ENCODE results near the gene H2AZ2. TPM values are rescaled to one million over a fixed set of nuclear protein-coding genes. Genes with fewer than 3 reads are reported as not detected.
"Not testable (repeated sequence)": the region's sequence is repeated elsewhere in the genome, so short reads cannot be mapped to it uniquely, and the experiment has no call there.

The H2AZ2 gene
- total and polyA plus RNA-seq, 4 donors: 161 to 264 (median 210) TPM

- WGBS (ENCODE audit: insufficient coverage): 80% methylated on average over 1 of the region's 1 CpG
- no peaks in the 10 kb centered on the region for H3K4me1 ChIP-seq (ENCODE audit: control insufficient read depth, insufficient read depth, low read length)
- no peak for DNase-seq (ENCODE audit: low read depth in 4 of 6, low spot score in 6 of 6)
- no peaks in the 10 kb centered on the region for H3K9me3 ChIP-seq (ENCODE audit: control insufficient read depth, insufficient read depth, low read length)
- no peaks in the 10 kb centered on the region for H3K36me3 ChIP-seq (ENCODE audit: control insufficient read depth, insufficient read depth, low read length)
- H3K27ac ChIP-seq (ENCODE audit: low read depth, low read length): no peak overlapping the region
- H3K4me3 ChIP-seq (ENCODE audit: low read depth, low read length): no peak overlapping the region
- no peaks in the 10 kb centered on the region for H3K27me3 ChIP-seq (ENCODE audit: control insufficient read depth, insufficient read depth, low read length)
These were observed 24.9 kb upstream of the H2AZ2 start for GRCh38 chr7:44872787-44873186.

GRCh38 chr7:44871918-44872317, 24.0 kb upstream of the H2AZ2 start:
- H3K36me3 ChIP-seq (ENCODE audit: control insufficient read depth, insufficient read depth, low read length); H3K9me3 ChIP-seq (ENCODE audit: control insufficient read depth, insufficient read depth, low read length); DNase-seq (ENCODE audit: low read depth in 4 of 6, low spot score in 6 of 6); H3K4me3 ChIP-seq (ENCODE audit: low read depth, low read length); H3K27ac ChIP-seq (ENCODE audit: low read depth, low read length); H3K4me1 ChIP-seq (ENCODE audit: control insufficient read depth, insufficient read depth, low read length); H3K27me3 ChIP-seq (ENCODE audit: control insufficient read depth, insufficient read depth, low read length): not testable (repeated sequence)
- WGBS (ENCODE audit: insufficient coverage): 91% methylated on average over 19 of the region's 23 CpGs

GRCh38 chr7:44870780-44871179, 22.9 kb upstream of the H2AZ2 start:
- not testable (repeated sequence) for DNase-seq (ENCODE audit: low read depth in 4 of 6, low spot score in 6 of 6); H3K27ac ChIP-seq (ENCODE audit: low read depth, low read length); H3K27me3 ChIP-seq (ENCODE audit: control insufficient read depth, insufficient read depth, low read length); H3K4me1 ChIP-seq (ENCODE audit: control insufficient read depth, insufficient read depth, low read length); H3K9me3 ChIP-seq (ENCODE audit: control insufficient read depth, insufficient read depth, low read length); H3K4me3 ChIP-seq (ENCODE audit: low read depth, low read length); H3K36me3 ChIP-seq (ENCODE audit: control insufficient read depth, insufficient read depth, low read length)
- WGBS (ENCODE audit: insufficient coverage): 91% methylated on average over 20 of the region's 29 CpGs

GRCh38 chr7:44870336-44870735, 22.4 kb upstream of the H2AZ2 start:
- not testable (repeated sequence) for H3K27ac ChIP-seq (ENCODE audit: low read depth, low read length); H3K4me1 ChIP-seq (ENCODE audit: control insufficient read depth, insufficient read depth, low read length); H3K36me3 ChIP-seq (ENCODE audit: control insufficient read depth, insufficient read depth, low read length); H3K9me3 ChIP-seq (ENCODE audit: control insufficient read depth, insufficient read depth, low read length); H3K4me3 ChIP-seq (ENCODE audit: low read depth, low read length); H3K27me3 ChIP-seq (ENCODE audit: control insufficient read depth, insufficient read depth, low read length); DNase-seq (ENCODE audit: low read depth in 4 of 6, low spot score in 6 of 6)
- WGBS (ENCODE audit: insufficient coverage): 57% methylated on average over 1 of the region's 3 CpGs

GRCh38 chr7:44867073-44867995, 19.4 kb upstream of the H2AZ2 start:
- no peak overlapping the region for H3K4me3 ChIP-seq (ENCODE audit: low read depth, low read length)
- no peaks in the 10 kb centered on the region for H3K4me1 ChIP-seq (ENCODE audit: control insufficient read depth, insufficient read depth, low read length)
- peaks cover 4% of the 10 kb centered on the region for H3K27me3 ChIP-seq (ENCODE audit: control insufficient read depth, insufficient read depth, low read length)
- H3K27ac ChIP-seq (ENCODE audit: low read depth, low read length): no peak overlapping the region
- DNase-seq (ENCODE audit: low read depth in 4 of 6, low spot score in 6 of 6): no peak
- no peaks in the 10 kb centered on the region for H3K36me3 ChIP-seq (ENCODE audit: control insufficient read depth, insufficient read depth, low read length)
- 100% methylated on average over 1 of the region's 4 CpGs for WGBS (ENCODE audit: insufficient coverage)
- no peaks in the 10 kb centered on the region for H3K9me3 ChIP-seq (ENCODE audit: control insufficient read depth, insufficient read depth, low read length)

GRCh38 chr7:44861949-44862348, 14.1 kb upstream of the H2AZ2 start:
- H3K36me3 ChIP-seq (ENCODE audit: control insufficient read depth, insufficient read depth, low read length); H3K4me3 ChIP-seq (ENCODE audit: low read depth, low read length); H3K27me3 ChIP-seq (ENCODE audit: control insufficient read depth, insufficient read depth, low read length); DNase-seq (ENCODE audit: low read depth in 4 of 6, low spot score in 6 of 6); H3K27ac ChIP-seq (ENCODE audit: low read depth, low read length); H3K9me3 ChIP-seq (ENCODE audit: control insufficient read depth, insufficient read depth, low read length); H3K4me1 ChIP-seq (ENCODE audit: control insufficient read depth, insufficient read depth, low read length): not testable (repeated sequence)
- 100% methylated on average over 1 of the region's 4 CpGs for WGBS (ENCODE audit: insufficient coverage)

GRCh38 chr7:44858161-44858560, 10.3 kb upstream of the H2AZ2 start:
- DNase-seq (ENCODE audit: low read depth in 4 of 6, low spot score in 6 of 6): no peak
- WGBS (ENCODE audit: insufficient coverage): 100% methylated on average over 1 of the region's 2 CpGs
- H3K36me3 ChIP-seq (ENCODE audit: control insufficient read depth, insufficient read depth, low read length): no peaks in the 10 kb centered on the region
- no peaks in the 10 kb centered on the region for H3K9me3 ChIP-seq (ENCODE audit: control insufficient read depth, insufficient read depth, low read length)
- H3K27me3 ChIP-seq (ENCODE audit: control insufficient read depth, insufficient read depth, low read length): peaks cover 2% of the 10 kb centered on the region
- no peaks in the 10 kb centered on the region for H3K4me1 ChIP-seq (ENCODE audit: control insufficient read depth, insufficient read depth, low read length)
- no peak overlapping the region for H3K4me3 ChIP-seq (ENCODE audit: low read depth, low read length)
- H3K27ac ChIP-seq (ENCODE audit: low read depth, low read length): no peak overlapping the region

- 97% methylated on average over 6 of the region's 8 CpGs for WGBS (ENCODE audit: insufficient coverage)
- DNase-seq (ENCODE audit: low read depth in 4 of 6, low spot score in 6 of 6): no peak
- H3K27ac ChIP-seq (ENCODE audit: low read depth, low read length): no peak overlapping the region
- H3K9me3 ChIP-seq (ENCODE audit: control insufficient read depth, insufficient read depth, low read length): no peaks in the 10 kb centered on the region
- H3K4me3 ChIP-seq (ENCODE audit: low read depth, low read length): no peak overlapping the region
- no peaks in the 10 kb centered on the region for H3K4me1 ChIP-seq (ENCODE audit: control insufficient read depth, insufficient read depth, low read length)
- H3K36me3 ChIP-seq (ENCODE audit: control insufficient read depth, insufficient read depth, low read length): no peaks in the 10 kb centered on the region
- H3K27me3 ChIP-seq (ENCODE audit: control insufficient read depth, insufficient read depth, low read length): no peaks in the 10 kb centered on the region
These were observed 6.9 kb upstream of the H2AZ2 start for GRCh38 chr7:44854644-44855364.

GRCh38 chr7:44853391-44853790, 5.5 kb upstream of the H2AZ2 start:
- no peaks in the 10 kb centered on the region for H3K36me3 ChIP-seq (ENCODE audit: control insufficient read depth, insufficient read depth, low read length)
- H3K4me1 ChIP-seq (ENCODE audit: control insufficient read depth, insufficient read depth, low read length): peaks cover 6% of the 10 kb centered on the region
- DNase-seq (ENCODE audit: low read depth in 4 of 6, low spot score in 6 of 6): no peak
- no peaks in the 10 kb centered on the region for H3K27me3 ChIP-seq (ENCODE audit: control insufficient read depth, insufficient read depth, low read length)
- WGBS (ENCODE audit: insufficient coverage): 82% methylated on average over 2 of the region's 3 CpGs
- H3K27ac ChIP-seq (ENCODE audit: low read depth, low read length): no peak overlapping the region
- no peaks in the 10 kb centered on the region for H3K9me3 ChIP-seq (ENCODE audit: control insufficient read depth, insufficient read depth, low read length)
- no peak overlapping the region for H3K4me3 ChIP-seq (ENCODE audit: low read depth, low read length)

GRCh38 chr7:44852590-44852989, 4.7 kb upstream of the H2AZ2 start:
- DNase-seq (ENCODE audit: low read depth in 4 of 6, low spot score in 6 of 6): no peak
- H3K27ac ChIP-seq (ENCODE audit: low read depth, low read length): no peak overlapping the region
- peaks cover 6% of the 10 kb centered on the region for H3K4me1 ChIP-seq (ENCODE audit: control insufficient read depth, insufficient read depth, low read length)
- H3K27me3 ChIP-seq (ENCODE audit: control insufficient read depth, insufficient read depth, low read length): no peaks in the 10 kb centered on the region
- no peaks in the 10 kb centered on the region for H3K9me3 ChIP-seq (ENCODE audit: control insufficient read depth, insufficient read depth, low read length)
- 94% methylated on average over 2 of the region's 3 CpGs for WGBS (ENCODE audit: insufficient coverage)
- H3K36me3 ChIP-seq (ENCODE audit: control insufficient read depth, insufficient read depth, low read length): no peaks in the 10 kb centered on the region
- no peak overlapping the region for H3K4me3 ChIP-seq (ENCODE audit: low read depth, low read length)
